HG03354 (cell line): Measurements from ENCODE around the gene TMEM233.

Experiments
- ATAC-seq: cut with Tn5 transposase; IDR thresholded peaks from one replicate; pipeline ENCODE4 v1.9.1; 2021; ENCODE audit warnings: mild to moderate bottlenecking; ENCODE audit not compliant: unreplicated experiment, poor library complexity, severe bottlenecking

TMEM233 gene

GRCh38 chr12:119593578-119594398, at the start of gene TMEM233:
Gene TMEM233 (plus strand): TSS chr12:119593774. CDS start chr12:119593849, 75 bp downstream.
- ATAC-seq, result no peak

GRCh38 chr12:119544765-119545625, 48.6 kb upstream of the TMEM233 start:
- ATAC-seq, result peak; percentile 63

- ATAC-seq, result no peak
Observed at GRCh38 chr12:119546340-119546739, 47.2 kb upstream of the TMEM233 start.

- no peak for ATAC-seq
Observed at GRCh38 chr12:119547001-119547400, 46.6 kb upstream of the TMEM233 start.

GRCh38 chr12:119556854-119557253, 36.7 kb upstream of the TMEM233 start:
- ATAC-seq, result no peak

- ATAC-seq, result no peak
Observed at GRCh38 chr12:119565404-119565803, 28.2 kb upstream of the TMEM233 start.

- no peak for ATAC-seq
Observed at GRCh38 chr12:119570771-119571170, 22.8 kb upstream of the TMEM233 start.

GRCh38 chr12:119573086-119573485, 20.5 kb upstream of the TMEM233 start:
- ATAC-seq, result no peak

- ATAC-seq, result no peak
Observed at GRCh38 chr12:119574255-119574654, 19.3 kb upstream of the TMEM233 start.

GRCh38 chr12:119576118-119576810, 17.3 kb upstream of the TMEM233 start:
- ATAC-seq, result no peak

GRCh38 chr12:119576915-119577314, 16.7 kb upstream of the TMEM233 start:
- ATAC-seq, result no peak

GRCh38 chr12:119578112-119578511, 15.5 kb upstream of the TMEM233 start:
- no peak for ATAC-seq

- no peak for ATAC-seq
Observed at GRCh38 chr12:119589097-119589496, 4.5 kb upstream of the TMEM233 start.

- no peak for ATAC-seq
Observed at GRCh38 chr12:119589634-119590033, 3.9 kb upstream of the TMEM233 start.

GRCh38 chr12:119592232-119592631, 1.3 kb upstream of the TMEM233 start:
- no peak for ATAC-seq

GRCh38 chr12:119594399-119594730, 791 bp downstream of the TMEM233 start:
- no peak for ATAC-seq

- ATAC-seq, result no peak
Observed at GRCh38 chr12:119594772-119595445, 1.3 kb downstream of the TMEM233 start.

- ATAC-seq, result no peak
Observed at GRCh38 chr12:119598159-119598558, 4.6 kb downstream of the TMEM233 start.

GRCh38 chr12:119601877-119602733, 8.5 kb downstream of the TMEM233 start:
- no peak for ATAC-seq
